HEK293 (cell line): ENCODE measurements around the gene NCKAP5.

Experiments used
- CTCF ChIA-PET: fragments of 350-600 bp; formaldehyde crosslinking; extraction: SDS; loops from one replicate; lab custom pipeline; 2021; ENCODE audit warnings: antibody characterized with exemption; lab: Yijun Ruan, JAX
- POLR2A ChIA-PET: fragments of 300-600 bp; formaldehyde crosslinking; extraction: SDS; loops from one replicate; lab custom pipeline; 2020; ENCODE audit warnings: antibody characterized with exemption, inconsistent platforms; lab: Yijun Ruan, JAX
- H3K27ac ChIP-seq: fragments of 200-500 bp; sonication (Bioruptor generic); 2 replicates; pipeline ENCODE4 v1.5.1; 2014; ENCODE audit warnings: low read depth, low read length, control low read depth, inconsistent platforms; ENCODE audit errors: extremely low read depth
- H3K36me3 ChIP-seq, 2 experiments: fragments of 200-500 bp in 1 of 2; sonication (Bioruptor generic) in 1 of 2; 1 replicate in 1 of 2; 2 replicates in 1 of 2; pipeline ENCODE4 v1.5.1; 2014 to 2017; ENCODE audit warnings: inconsistent platforms in 2 of 2, low read length in 2 of 2; ENCODE audit not compliant: control insufficient read depth in 2 of 2, insufficient read depth in 1 of 2
- H3K4me1 ChIP-seq: fragments of 200-500 bp; sonication (Bioruptor generic); 2 replicates; pipeline ENCODE4 v1.5.1; 2014; ENCODE audit warnings: mild to moderate bottlenecking, low read length, inconsistent platforms; ENCODE audit not compliant: control insufficient read depth, insufficient read depth
- H3K4me3 ChIP-seq: 2 replicates; pipeline ENCODE4 v1.5.1; 2011; ENCODE audit warnings: low read depth, mild to moderate bottlenecking, control low read depth, low read length, moderate library complexity
- H3K9me3 ChIP-seq: fragments of 200-500 bp; sonication (Bioruptor generic); 2 replicates; pipeline ENCODE4 v1.5.1; 2014; ENCODE audit warnings: low read depth, low read length, inconsistent platforms; ENCODE audit not compliant: control insufficient read depth, insufficient read depth
- IKZF3 ChIP-seq: fragments of 450-650 bp; IDR thresholded peaks from 2 replicates; pipeline ENCODE4 v1.5.0; 2018; ENCODE audit warnings: missing biosample characterization, mild to moderate bottlenecking, missing genetic modification characterization, moderate library complexity
- KLF9 ChIP-seq: fragments of 450-650 bp; formaldehyde crosslinking; IDR thresholded peaks from 2 replicates; pipeline ENCODE4 v1.5.1; 2016; ENCODE audit warnings: missing biosample characterization, missing genetic modification characterization, low read depth
- OSR2 ChIP-seq: fragments of 450-650 bp; formaldehyde crosslinking; IDR thresholded peaks from 2 replicates; pipeline ENCODE4 v1.5.1; 2016; ENCODE audit warnings: missing biosample characterization, missing genetic modification characterization
- REPIN1 ChIP-seq: fragments of 450-650 bp; formaldehyde crosslinking; IDR thresholded peaks from 2 replicates; pipeline ENCODE4 v1.5.1; 2017; ENCODE audit warnings: missing biosample characterization, missing genetic modification characterization, low read depth
- ZBTB21 ChIP-seq: fragments of 450-650 bp; formaldehyde crosslinking; IDR thresholded peaks from 2 replicates; pipeline ENCODE4 v1.5.1; 2017; ENCODE audit warnings: missing biosample characterization, missing genetic modification characterization
- ZFP41 ChIP-seq: fragments of 450-650 bp; formaldehyde crosslinking; IDR thresholded peaks from 2 replicates; pipeline ENCODE4 v1.5.1; 2016; ENCODE audit warnings: missing biosample characterization, missing genetic modification characterization, borderline replicate concordance
- ZNF112 ChIP-seq: fragments of 450-650 bp; formaldehyde crosslinking; IDR thresholded peaks from 2 replicates; pipeline ENCODE4 v1.5.0; 2017; ENCODE audit warnings: missing biosample characterization, missing genetic modification characterization
- ZNF132 ChIP-seq: fragments of 450-650 bp; formaldehyde crosslinking; IDR thresholded peaks from 2 replicates; pipeline ENCODE4 v1.5.1; 2017; ENCODE audit warnings: missing biosample characterization, missing genetic modification characterization, borderline replicate concordance
- ZNF140 ChIP-seq: fragments of 450-650 bp; formaldehyde crosslinking; IDR thresholded peaks from 2 replicates; pipeline ENCODE4 v1.5.1; 2016; ENCODE audit warnings: missing biosample characterization, missing genetic modification characterization
- ZNF37A ChIP-seq: fragments of 450-650 bp; IDR thresholded peaks from 2 replicates; pipeline ENCODE4 v1.5.1; 2018; ENCODE audit warnings: missing biosample characterization, missing genetic modification characterization
- ZNF433 ChIP-seq: fragments of 450-650 bp; formaldehyde crosslinking; IDR thresholded peaks from 2 replicates; pipeline ENCODE4 v1.5.1; 2016; ENCODE audit warnings: missing biosample characterization, missing genetic modification characterization, low read depth
- ZNF623 ChIP-seq: fragments of 450-650 bp; formaldehyde crosslinking; IDR thresholded peaks from 2 replicates; pipeline ENCODE4 v1.5.1; 2016; ENCODE audit warnings: missing biosample characterization, missing genetic modification characterization
- ZNF701 ChIP-seq: fragments of 450-650 bp; formaldehyde crosslinking; IDR thresholded peaks from 2 replicates; pipeline ENCODE4 v1.5.1; 2016; ENCODE audit warnings: missing biosample characterization, missing genetic modification characterization
- ZNF777 ChIP-seq: fragments of 450-650 bp; formaldehyde crosslinking; IDR thresholded peaks from 2 replicates; pipeline ENCODE4 v1.5.1; 2017; ENCODE audit warnings: missing biosample characterization, missing genetic modification characterization, borderline replicate concordance
- ZNF830 ChIP-seq: fragments of 450-650 bp; IDR thresholded peaks from 2 replicates; pipeline ENCODE4 v1.5.0; 2018; ENCODE audit warnings: missing biosample characterization, missing genetic modification characterization, low read depth, mild to moderate bottlenecking, moderate library complexity
- ZSCAN23 ChIP-seq: fragments of 450-650 bp; formaldehyde crosslinking; IDR thresholded peaks from 2 replicates; pipeline ENCODE4 v1.5.1; 2016; ENCODE audit warnings: missing biosample characterization, missing genetic modification characterization
- TF ChIP-seq, protein P1 (sequence below): fragments of 450-650 bp; formaldehyde crosslinking; IDR thresholded peaks from 2 replicates; pipeline ENCODE4 v1.5.1; 2016; ENCODE audit warnings: missing biosample characterization, missing genetic modification characterization
- TF ChIP-seq, protein P2 (sequence below): fragments of 450-650 bp; formaldehyde crosslinking; IDR thresholded peaks from 2 replicates; pipeline ENCODE4 v1.5.1; 2017; ENCODE audit warnings: missing biosample characterization, missing genetic modification characterization
- TF ChIP-seq, protein P3 (sequence below): fragments of 450-650 bp; formaldehyde crosslinking; IDR thresholded peaks from 2 replicates; pipeline ENCODE4 v1.5.1; 2016; ENCODE audit warnings: missing biosample characterization, missing genetic modification characterization
- TF ChIP-seq, protein P4 (sequence below): fragments of 450-650 bp; formaldehyde crosslinking; IDR thresholded peaks from 2 replicates; pipeline ENCODE4 v1.5.1; 2016; ENCODE audit warnings: missing biosample characterization, missing genetic modification characterization, borderline replicate concordance

Gene NCKAP5

DNA sequence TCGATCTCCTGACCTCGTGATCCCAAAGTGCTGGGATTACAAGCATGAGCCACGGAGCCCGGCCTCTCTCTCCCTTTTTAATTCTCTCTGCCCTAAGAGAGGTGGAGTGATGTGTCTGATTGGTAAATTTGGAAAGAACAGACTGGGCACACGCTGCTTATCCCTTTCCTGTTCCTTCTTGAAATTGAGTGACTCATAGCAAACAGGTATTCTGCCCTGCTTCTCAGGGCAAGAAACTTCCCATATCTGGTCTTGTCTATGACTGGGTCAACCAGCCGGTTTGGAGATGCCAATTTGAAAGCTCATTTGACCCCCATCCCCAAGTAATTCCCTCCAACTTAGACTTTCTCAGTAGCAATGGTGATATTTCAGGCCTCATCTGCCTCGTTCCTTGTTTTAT lies 913.3 kb downstream of the NCKAP5 start:
- Histone ChIP-seq H3K4me1 (no peaks in the 10 kb centered on the region), H3K4me3 (no peak overlapping the region), H3K9me3 (no peaks in the 10 kb centered on the region), H3K27ac (no peak overlapping the region), H3K36me3 (peaks cover 0 to 24% of the 10 kb centered on the region in 2 experiments; a peak in 1 of 3 replicates)
- TF ChIP-seq, protein P1, sequence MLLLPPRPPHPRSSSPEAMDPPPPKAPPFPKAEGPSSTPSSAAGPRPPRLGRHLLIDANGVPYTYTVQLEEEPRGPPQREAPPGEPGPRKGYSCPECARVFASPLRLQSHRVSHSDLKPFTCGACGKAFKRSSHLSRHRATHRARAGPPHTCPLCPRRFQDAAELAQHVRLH (tag by site-specific recombination) = no peak
- TF ChIP-seq, protein P2, sequence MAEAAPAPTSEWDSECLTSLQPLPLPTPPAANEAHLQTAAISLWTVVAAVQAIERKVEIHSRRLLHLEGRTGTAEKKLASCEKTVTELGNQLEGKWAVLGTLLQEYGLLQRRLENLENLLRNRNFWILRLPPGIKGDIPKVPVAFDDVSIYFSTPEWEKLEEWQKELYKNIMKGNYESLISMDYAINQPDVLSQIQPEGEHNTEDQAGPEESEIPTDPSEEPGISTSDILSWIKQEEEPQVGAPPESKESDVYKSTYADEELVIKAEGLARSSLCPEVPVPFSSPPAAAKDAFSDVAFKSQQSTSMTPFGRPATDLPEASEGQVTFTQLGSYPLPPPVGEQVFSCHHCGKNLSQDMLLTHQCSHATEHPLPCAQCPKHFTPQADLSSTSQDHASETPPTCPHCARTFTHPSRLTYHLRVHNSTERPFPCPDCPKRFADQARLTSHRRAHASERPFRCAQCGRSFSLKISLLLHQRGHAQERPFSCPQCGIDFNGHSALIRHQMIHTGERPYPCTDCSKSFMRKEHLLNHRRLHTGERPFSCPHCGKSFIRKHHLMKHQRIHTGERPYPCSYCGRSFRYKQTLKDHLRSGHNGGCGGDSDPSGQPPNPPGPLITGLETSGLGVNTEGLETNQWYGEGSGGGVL (tag by site-specific recombination) = no peak
- TF ChIP-seq ZNF701 = no peak
- TF ChIP-seq, protein P3, sequence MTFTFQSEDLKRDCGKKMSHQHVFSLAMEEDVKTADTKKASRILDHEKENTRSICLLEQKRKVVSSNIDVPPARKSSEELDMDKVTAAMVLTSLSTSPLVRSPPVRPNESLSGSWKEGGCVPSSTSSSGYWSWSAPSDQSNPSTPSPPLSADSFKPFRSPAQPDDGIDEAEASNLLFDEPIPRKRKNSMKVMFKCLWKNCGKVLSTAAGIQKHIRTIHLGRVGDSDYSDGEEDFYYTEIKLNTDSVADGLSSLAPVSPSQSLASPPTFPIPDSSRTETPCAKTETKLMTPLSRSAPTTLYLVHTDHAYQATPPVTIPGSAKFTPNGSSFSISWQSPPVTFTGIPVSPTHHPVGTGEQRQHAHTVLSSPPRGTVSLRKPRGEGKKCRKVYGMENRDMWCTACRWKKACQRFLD (tag by site-specific recombination) = no peak
- TF ChIP-seq ZNF37A (tag by site-specific recombination) = no peak
- TF ChIP-seq, protein P4, sequence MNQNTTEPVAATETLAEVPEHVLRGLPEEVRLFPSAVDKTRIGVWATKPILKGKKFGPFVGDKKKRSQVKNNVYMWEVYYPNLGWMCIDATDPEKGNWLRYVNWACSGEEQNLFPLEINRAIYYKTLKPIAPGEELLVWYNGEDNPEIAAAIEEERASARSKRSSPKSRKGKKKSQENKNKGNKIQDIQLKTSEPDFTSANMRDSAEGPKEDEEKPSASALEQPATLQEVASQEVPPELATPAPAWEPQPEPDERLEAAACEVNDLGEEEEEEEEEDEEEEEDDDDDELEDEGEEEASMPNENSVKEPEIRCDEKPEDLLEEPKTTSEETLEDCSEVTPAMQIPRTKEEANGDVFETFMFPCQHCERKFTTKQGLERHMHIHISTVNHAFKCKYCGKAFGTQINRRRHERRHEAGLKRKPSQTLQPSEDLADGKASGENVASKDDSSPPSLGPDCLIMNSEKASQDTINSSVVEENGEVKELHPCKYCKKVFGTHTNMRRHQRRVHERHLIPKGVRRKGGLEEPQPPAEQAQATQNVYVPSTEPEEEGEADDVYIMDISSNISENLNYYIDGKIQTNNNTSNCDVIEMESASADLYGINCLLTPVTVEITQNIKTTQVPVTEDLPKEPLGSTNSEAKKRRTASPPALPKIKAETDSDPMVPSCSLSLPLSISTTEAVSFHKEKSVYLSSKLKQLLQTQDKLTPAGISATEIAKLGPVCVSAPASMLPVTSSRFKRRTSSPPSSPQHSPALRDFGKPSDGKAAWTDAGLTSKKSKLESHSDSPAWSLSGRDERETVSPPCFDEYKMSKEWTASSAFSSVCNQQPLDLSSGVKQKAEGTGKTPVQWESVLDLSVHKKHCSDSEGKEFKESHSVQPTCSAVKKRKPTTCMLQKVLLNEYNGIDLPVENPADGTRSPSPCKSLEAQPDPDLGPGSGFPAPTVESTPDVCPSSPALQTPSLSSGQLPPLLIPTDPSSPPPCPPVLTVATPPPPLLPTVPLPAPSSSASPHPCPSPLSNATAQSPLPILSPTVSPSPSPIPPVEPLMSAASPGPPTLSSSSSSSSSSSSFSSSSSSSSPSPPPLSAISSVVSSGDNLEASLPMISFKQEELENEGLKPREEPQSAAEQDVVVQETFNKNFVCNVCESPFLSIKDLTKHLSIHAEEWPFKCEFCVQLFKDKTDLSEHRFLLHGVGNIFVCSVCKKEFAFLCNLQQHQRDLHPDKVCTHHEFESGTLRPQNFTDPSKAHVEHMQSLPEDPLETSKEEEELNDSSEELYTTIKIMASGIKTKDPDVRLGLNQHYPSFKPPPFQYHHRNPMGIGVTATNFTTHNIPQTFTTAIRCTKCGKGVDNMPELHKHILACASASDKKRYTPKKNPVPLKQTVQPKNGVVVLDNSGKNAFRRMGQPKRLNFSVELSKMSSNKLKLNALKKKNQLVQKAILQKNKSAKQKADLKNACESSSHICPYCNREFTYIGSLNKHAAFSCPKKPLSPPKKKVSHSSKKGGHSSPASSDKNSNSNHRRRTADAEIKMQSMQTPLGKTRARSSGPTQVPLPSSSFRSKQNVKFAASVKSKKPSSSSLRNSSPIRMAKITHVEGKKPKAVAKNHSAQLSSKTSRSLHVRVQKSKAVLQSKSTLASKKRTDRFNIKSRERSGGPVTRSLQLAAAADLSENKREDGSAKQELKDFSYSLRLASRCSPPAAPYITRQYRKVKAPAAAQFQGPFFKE (tag by site-specific recombination) = no peak
- no peak for TF ChIP-seq IKZF3 (tag by site-specific recombination)
- TF ChIP-seq ZNF433 (tag by site-specific recombination) = no peak
- TF ChIP-seq ZNF112 (tag by site-specific recombination) = no peak
- no peak for TF ChIP-seq ZFP41 (tag by site-specific recombination)
- TF ChIP-seq ZSCAN23 (tag by site-specific recombination) = no peak
- TF ChIP-seq ZNF140 = no peak
- no peak for TF ChIP-seq ZNF623 (tag by site-specific recombination)
- no peak for TF ChIP-seq ZNF830 (tag by site-specific recombination)
- TF ChIP-seq REPIN1 (tag by site-specific recombination) = no peak
- ChIA-PET POLR2A (no interaction called here), CTCF (no interaction called here)

DNA sequence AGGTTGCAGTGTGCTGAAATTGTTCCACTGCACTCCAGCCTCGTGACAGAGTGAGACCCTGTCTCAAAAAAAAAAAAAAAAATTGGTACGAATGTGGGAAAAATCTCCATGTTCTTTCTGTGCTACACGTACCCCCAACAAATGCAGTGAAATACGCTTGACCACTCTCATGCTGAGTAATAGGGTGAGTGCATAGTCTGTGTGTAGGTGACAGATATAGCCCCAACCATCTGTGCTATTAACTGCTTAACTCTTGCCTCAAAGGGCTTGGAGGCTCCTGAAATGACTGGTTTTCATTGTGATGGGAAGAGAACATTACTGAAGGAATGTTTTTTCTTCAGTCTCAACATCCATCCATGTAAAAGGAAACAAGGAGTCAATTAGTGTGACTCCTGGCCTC lies 913.9 kb downstream of the NCKAP5 start:
- Histone ChIP-seq H3K36me3 (peaks cover 0 to 20% of the 10 kb centered on the region in 2 experiments; a peak in 1 of 3 replicates), H3K4me1 (no peaks in the 10 kb centered on the region), H3K9me3 (no peaks in the 10 kb centered on the region), H3K27ac (no peak overlapping the region), H3K4me3 (no peak overlapping the region)
- TF ChIP-seq KLF9 (tag by site-specific recombination) = no peak
- no peak for TF ChIP-seq ZNF132
- no peak for TF ChIP-seq ZNF623 (tag by site-specific recombination)
- TF ChIP-seq OSR2 (tag by site-specific recombination) = no peak
- no peak for TF ChIP-seq ZBTB21 (tag by site-specific recombination)
- no peak for TF ChIP-seq ZNF777 (tag by site-specific recombination)
- ChIA-PET CTCF (no interaction called here), POLR2A (no interaction called here)
